ENCODE results near the gene RIOX2. TPM values are rescaled to one million over a fixed set of nuclear protein-coding genes. Genes with fewer than 3 reads are reported as not detected.

The RIOX2 gene
- total and polyA plus RNA-seq, 2 of the 8 experiments (the other 6 are each of a cell fraction or from before 2014, with no cell fraction given), result 3.8 to 16.4 TPM

DNA sequence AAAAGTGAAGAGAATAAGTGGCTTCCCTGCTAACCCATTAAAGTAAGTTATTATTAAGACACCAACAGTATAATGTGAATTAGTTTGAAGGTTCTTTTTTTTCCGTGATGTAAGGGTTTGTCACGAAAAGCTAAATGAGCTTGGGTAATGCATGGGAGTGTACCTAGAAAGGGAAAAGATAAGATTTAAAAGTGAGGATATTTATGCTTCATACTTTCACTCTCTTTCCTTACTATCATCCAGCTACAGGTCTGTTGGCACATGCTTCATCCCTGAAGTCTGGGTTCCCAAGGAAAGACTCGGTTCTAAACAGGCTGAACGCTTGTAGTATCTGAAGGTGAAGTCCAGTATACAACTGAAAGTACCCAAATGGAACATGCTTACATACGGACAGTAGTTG, 26.9 kb upstream of the RIOX2 start:
- no peak overlapping the region for H2BK12ac ChIP-seq (ENCODE audit: low read depth, low read length)
- H3K14ac ChIP-seq (ENCODE audit: insufficient read length), result no peak overlapping the region
- 0 out of 7 replicates have a peak, but pooled peaks cover 0 to 1% (median under 1%) of the 10 kb centered on the region in 4 experiments for H3K4me1 ChIP-seq (replicated peaks in 1 of 4; ENCODE audit: control insufficient read depth in 3 of 4, insufficient read depth in 4 of 4, low read length in 3 of 4)
- ChIA-PET POLR2A (ENCODE audit: partially characterized antibody) (no interaction called here), CTCF (ENCODE audit: partially characterized antibody) (interaction anchor here (1.4 to 1.5 kb wide), 2 partner anchors 23 to 24 kb away, joined by 3 to 4 read pairs; no protein-coding TSS in a partner anchor)
- H3K79me2 ChIP-seq (ENCODE audit: control insufficient read depth in 1 of 2, insufficient read depth in 2 of 2, low read length in 2 of 2), result no peaks in the 10 kb centered on the region
- no peaks in the 10 kb centered on the region for H3K79me1 ChIP-seq (ENCODE audit: low read depth, low read length)
- H3K4me3 ChIP-seq (ENCODE audit: extremely low read depth in 1 of 4, insufficient read depth in 2 of 4, low read depth in 3 of 4, low read length in 4 of 4), result no peak overlapping the region
- H2BK120ac ChIP-seq (replicated peaks; ENCODE audit: low read depth, low read length), result no peak overlapping the region
- 82% methylated on average over 5 of the region's 5 CpGs; no CpG with 5 or more reads in 1 of the 2 experiments for WGBS, 2 experiments (ENCODE audit: extremely low coverage in 1 of 2, insufficient coverage in 1 of 2, insufficient read length in 1 of 2, insufficient replicate concordance in 2 of 2, low coverage in 1 of 2, low lambda C conversion rate in 2 of 2, missing lambda C conversion rate in 1 of 2)
- H3K9ac ChIP-seq (replicated peaks in 1 of 4; ENCODE audit: extremely low read depth in 1 of 4, low read depth in 3 of 4, low read length in 3 of 4), result no peak overlapping the region
- H3K4ac ChIP-seq (replicated peaks; ENCODE audit: insufficient read length, low read depth, low read length), result no peak overlapping the region
- H4K20me1 ChIP-seq (replicated peaks in 1 of 2; ENCODE audit: control insufficient read depth in 1 of 2, insufficient read depth in 2 of 2, low read length in 2 of 2), result no peaks in the 10 kb centered on the region
- H3K9me3 ChIP-seq (ENCODE audit: insufficient read depth in 2 of 2, low read depth in 1 of 2, low read length in 1 of 2), result no peaks in the 10 kb centered on the region
- H3K56ac ChIP-seq (replicated peaks; ENCODE audit: insufficient read length, low read depth, low read length), result no peak overlapping the region
- no peak overlapping the region for H4K91ac ChIP-seq (replicated peaks; ENCODE audit: insufficient read length, low read length)
- peaks cover 0 to 1% (median 0%) of the 10 kb centered on the region in 4 experiments; a peak in 2 of 7 replicates for H3K27me3 ChIP-seq (replicated peaks in 1 of 4; ENCODE audit: control insufficient read depth in 3 of 4, extremely low read depth in 1 of 4, insufficient read depth in 3 of 4, low read length in 3 of 4)
- no peaks in the 10 kb centered on the region for H3K36me3 ChIP-seq (ENCODE audit: control insufficient read depth in 2 of 4, insufficient read depth in 4 of 4, low read length in 3 of 4)
- H2AK5ac ChIP-seq (ENCODE audit: low read depth, low read length), result no peak overlapping the region
- H3K18ac ChIP-seq (ENCODE audit: extremely low read depth, low read length), result no peak overlapping the region
- DNase-seq (ENCODE audit: low read depth in 1 of 2, low spot score in 2 of 2) (no peak), FAIRE-seq (no peak)
- H4K8ac ChIP-seq (ENCODE audit: extremely low read depth, insufficient read depth, low read length), result no peak overlapping the region
- H3K23ac ChIP-seq (ENCODE audit: insufficient read length), result no peak overlapping the region
- no peak overlapping the region for H2BK15ac ChIP-seq (ENCODE audit: low read length)
- no peaks in the 10 kb centered on the region for H3K23me2 ChIP-seq (ENCODE audit: low read depth, low read length)
- no peak overlapping the region for H3K27ac ChIP-seq (ENCODE audit: low read depth, low read length)
- H2AFZ ChIP-seq (ENCODE audit: low read length), result no peak overlapping the region
- no peak overlapping the region for H2BK20ac ChIP-seq (ENCODE audit: low read length)
- no peak overlapping the region for H4K5ac ChIP-seq (ENCODE audit: insufficient read length, low read depth, low read length)
- no peak overlapping the region for H3K4me2 ChIP-seq (ENCODE audit: insufficient read depth in 1 of 2, low read depth in 2 of 2, low read length in 2 of 2)
- no peak overlapping the region for H2BK5ac ChIP-seq (ENCODE audit: low read depth, low read length)
- TF ChIP-seq POLR2A (IDR thresholded peaks at IDR 0.05; ENCODE audit: control extremely low read depth in 1 of 2, low read depth in 2 of 2, low read length in 2 of 2) (no peak), EGR1 (IDR thresholded peaks at IDR 0.05; ENCODE audit: borderline replicate concordance, low read depth, low read length) (no peak), SIX5 (IDR thresholded peaks at IDR 0.05; ENCODE audit: low read depth, low read length) (no peak), GTF2F1 (IDR thresholded peaks at IDR 0.05; ENCODE audit: borderline replicate concordance, low read depth, low read length) (no peak), SP2 (IDR thresholded peaks at IDR 0.05; ENCODE audit: low read length) (no peak), CEBPB (IDR thresholded peaks at IDR 0.05; ENCODE audit: low read depth, low read length) (no peak), KDM4A (IDR thresholded peaks at IDR 0.05; ENCODE audit: low read depth, low read length, severe bottlenecking) (no peak), RFX5 (IDR thresholded peaks at IDR 0.05; ENCODE audit: borderline replicate concordance, low read depth, low read length) (no peak), RXRA (IDR thresholded peaks at IDR 0.05; ENCODE audit: insufficient read depth, low read depth, low read length) (no peak), SP1 (IDR thresholded peaks at IDR 0.05; ENCODE audit: low read depth, low read length) (no peak), CBX5 (IDR thresholded peaks at IDR 0.05; ENCODE audit: low read depth, low read length) (no peak), TEAD4 (IDR thresholded peaks at IDR 0.05; ENCODE audit: low read depth, low read length) (no peak), JUN (IDR thresholded peaks at IDR 0.05; ENCODE audit: low read depth, low read length) (no peak), CTBP2 (IDR thresholded peaks at IDR 0.05; ENCODE audit: borderline replicate concordance, insufficient read depth, insufficient read length, low read length) (no peak)
- TF ChIP-seq, protein P1, sequence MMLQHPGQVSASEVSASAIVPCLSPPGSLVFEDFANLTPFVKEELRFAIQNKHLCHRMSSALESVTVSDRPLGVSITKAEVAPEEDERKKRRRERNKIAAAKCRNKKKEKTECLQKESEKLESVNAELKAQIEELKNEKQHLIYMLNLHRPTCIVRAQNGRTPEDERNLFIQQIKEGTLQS (IDR thresholded peaks at IDR 0.05; ENCODE audit: insufficient read depth, low read depth, low read length), result no peak
